DND-41 (cell line): ENCODE measurements around the gene ORC1.

Source experiments
- EZH2 ChIP-seq: IDR thresholded peaks from 3 replicates; pipeline ENCODE4 v1.6.1; 2012; ENCODE audit warnings: borderline replicate concordance, low read depth, mild to moderate bottlenecking, moderate library complexity, low read length, inconsistent platforms; ENCODE audit not compliant: severe bottlenecking
- TF ChIP-seq, protein P1 (sequence below): IDR thresholded peaks from 2 replicates; pipeline ENCODE4 v1.5.1; 2012; ENCODE audit warnings: borderline replicate concordance, low read length, moderate library complexity, mild to moderate bottlenecking; ENCODE audit not compliant: poor library complexity, severe bottlenecking; ENCODE audit errors: extremely low read depth

DNA sequence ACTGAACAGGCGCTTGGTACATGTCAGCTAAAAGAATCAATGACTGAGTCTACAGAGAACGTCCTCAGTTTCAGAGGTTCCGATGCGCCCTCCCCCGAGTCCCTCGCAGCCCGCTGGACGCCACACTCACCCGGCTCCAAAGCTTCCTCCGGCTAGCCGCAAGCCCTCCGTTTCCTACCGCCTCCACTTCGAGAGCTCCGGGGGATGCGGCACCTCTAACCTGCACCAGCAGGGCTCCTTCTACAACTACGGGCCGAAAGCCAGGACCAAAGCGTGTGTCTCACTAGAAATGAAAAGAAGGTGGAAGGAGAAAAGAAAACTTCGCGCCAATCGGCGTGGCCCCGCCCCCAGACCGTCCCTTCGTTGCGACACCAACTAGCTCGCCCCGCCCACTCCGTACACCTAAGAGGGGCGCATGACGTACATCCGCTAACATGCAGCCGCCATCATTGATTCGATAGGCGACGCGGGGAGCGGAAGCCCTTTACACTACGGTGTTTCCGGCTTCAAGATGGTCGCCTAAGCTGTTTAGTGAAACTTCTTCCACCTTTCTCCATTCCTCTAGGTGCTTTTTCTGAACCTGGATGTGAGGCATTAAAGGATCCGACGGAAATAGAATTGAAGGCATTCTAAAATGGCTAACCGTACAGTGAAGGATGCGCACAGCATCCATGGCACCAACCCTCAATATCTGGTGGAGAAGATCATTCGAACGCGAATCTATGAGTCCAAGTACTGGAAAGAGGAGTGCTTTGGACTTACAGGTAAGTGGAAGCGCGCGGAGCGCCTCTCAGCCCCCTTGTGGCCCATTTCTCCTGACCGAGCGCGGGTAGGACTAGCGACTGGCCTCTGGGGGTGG lies at the start of gene ORC1, which contains the start of gene PRPF38A:
- TF ChIP-seq, protein P1, sequence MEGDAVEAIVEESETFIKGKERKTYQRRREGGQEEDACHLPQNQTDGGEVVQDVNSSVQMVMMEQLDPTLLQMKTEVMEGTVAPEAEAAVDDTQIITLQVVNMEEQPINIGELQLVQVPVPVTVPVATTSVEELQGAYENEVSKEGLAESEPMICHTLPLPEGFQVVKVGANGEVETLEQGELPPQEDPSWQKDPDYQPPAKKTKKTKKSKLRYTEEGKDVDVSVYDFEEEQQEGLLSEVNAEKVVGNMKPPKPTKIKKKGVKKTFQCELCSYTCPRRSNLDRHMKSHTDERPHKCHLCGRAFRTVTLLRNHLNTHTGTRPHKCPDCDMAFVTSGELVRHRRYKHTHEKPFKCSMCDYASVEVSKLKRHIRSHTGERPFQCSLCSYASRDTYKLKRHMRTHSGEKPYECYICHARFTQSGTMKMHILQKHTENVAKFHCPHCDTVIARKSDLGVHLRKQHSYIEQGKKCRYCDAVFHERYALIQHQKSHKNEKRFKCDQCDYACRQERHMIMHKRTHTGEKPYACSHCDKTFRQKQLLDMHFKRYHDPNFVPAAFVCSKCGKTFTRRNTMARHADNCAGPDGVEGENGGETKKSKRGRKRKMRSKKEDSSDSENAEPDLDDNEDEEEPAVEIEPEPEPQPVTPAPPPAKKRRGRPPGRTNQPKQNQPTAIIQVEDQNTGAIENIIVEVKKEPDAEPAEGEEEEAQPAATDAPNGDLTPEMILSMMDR = peak; percentile 68
- TF ChIP-seq EZH2 = no peak
